GM19099 (cell line): ENCODE measurements around the gene SLC44A3.

Experiments used
- POLR2A ChIP-seq: IDR thresholded peaks from 3 replicates; pipeline ENCODE4 v1.6.1; 2011; ENCODE audit warnings: low read depth; ENCODE audit not compliant: insufficient read length; ENCODE audit errors: extremely low read depth

The SLC44A3 gene

GRCh38 chr1:94852788-94853187, 32.6 kb downstream of the SLC44A3 start:
- TF ChIP-seq POLR2A: no peak

GRCh38 chr1:94854458-94855306, 34.5 kb downstream of the SLC44A3 start:
- TF ChIP-seq POLR2A: no peak

- no peak for TF ChIP-seq POLR2A
These were observed 35.1 kb downstream of the SLC44A3 start for GRCh38 chr1:94855307-94855700.

GRCh38 chr1:94856004-94856403, 35.8 kb downstream of the SLC44A3 start:
- no peak for TF ChIP-seq POLR2A

GRCh38 chr1:94856868-94857267, 36.7 kb downstream of the SLC44A3 start:
- TF ChIP-seq POLR2A: no peak

- TF ChIP-seq POLR2A: no peak
These were observed 38.1 kb downstream of the SLC44A3 start for GRCh38 chr1:94858276-94858675.

GRCh38 chr1:94859174-94859573, 39.0 kb downstream of the SLC44A3 start:
- no peak for TF ChIP-seq POLR2A

GRCh38 chr1:94862718-94863117, 42.6 kb downstream of the SLC44A3 start:
- no peak for TF ChIP-seq POLR2A

- TF ChIP-seq POLR2A: no peak
These were observed 43.2 kb downstream of the SLC44A3 start for GRCh38 chr1:94863297-94863911.

GRCh38 chr1:94863919-94864318, 43.8 kb downstream of the SLC44A3 start:
- TF ChIP-seq POLR2A: no peak

GRCh38 chr1:94864821-94865220, 44.7 kb downstream of the SLC44A3 start:
- no peak for TF ChIP-seq POLR2A

GRCh38 chr1:94865360-94865759, 45.2 kb downstream of the SLC44A3 start:
- TF ChIP-seq POLR2A: no peak

- TF ChIP-seq POLR2A: no peak
These were observed 46.1 kb downstream of the SLC44A3 start for GRCh38 chr1:94866164-94866807.

- TF ChIP-seq POLR2A: no peak
These were observed 50.9 kb downstream of the SLC44A3 start for GRCh38 chr1:94871031-94871430.

GRCh38 chr1:94872771-94873495, 52.8 kb downstream of the SLC44A3 start:
- TF ChIP-seq POLR2A: no peak
